Hepatocyte (in vitro differentiated cells): ENCODE data around the gene TRAPPC11. TPM values are rescaled to one million over a fixed set of nuclear protein-coding genes. Genes with fewer than 3 reads are reported as not detected.

Experiments
- DNase-seq: peaks from one replicate; pipeline ENCODE4 v3.0.0-alpha.2; 2016; ENCODE audit warnings: low spot score
- H2AFZ ChIP-seq: fragments of 200-600 bp; sonication (generic); 2 replicates; pipeline ENCODE4 v1.6.0; 2016; ENCODE audit warnings: antibody characterized with exemption, mild to moderate bottlenecking
- H3K27ac ChIP-seq: fragments of 200-600 bp; sonication (generic); 2 replicates; pipeline ENCODE4 v1.5.1; 2016; ENCODE audit warnings: mild to moderate bottlenecking
- H3K27me3 ChIP-seq: fragments of 200-600 bp; sonication (generic); 2 replicates; pipeline ENCODE4 v1.6.1; 2016
- H3K36me3 ChIP-seq: fragments of 200-600 bp; sonication (generic); replicated peaks from 2 replicates; pipeline ENCODE4 v1.5.1; 2016; ENCODE audit warnings: low read depth; ENCODE audit not compliant: insufficient read depth
- H3K4me1 ChIP-seq: fragments of 200-600 bp; sonication (generic); 2 replicates; pipeline ENCODE4 v1.5.1; 2016; ENCODE audit warnings: mild to moderate bottlenecking, moderate library complexity; ENCODE audit not compliant: insufficient read depth
- H3K4me2 ChIP-seq: fragments of 200-600 bp; sonication (generic); 2 replicates; pipeline ENCODE4 v1.6.0; 2016
- H3K4me3 ChIP-seq: fragments of 200-600 bp; sonication (generic); 2 replicates; pipeline ENCODE4 v1.5.1; 2016; ENCODE audit warnings: mild to moderate bottlenecking
- H3K79me2 ChIP-seq: fragments of 200-600 bp; sonication (generic); 2 replicates; pipeline ENCODE4 v1.6.0; 2017; ENCODE audit warnings: mild to moderate bottlenecking
- H3K9me2 ChIP-seq: fragments of 200-600 bp; sonication (generic); replicated peaks from 2 replicates; pipeline ENCODE4 v1.6.0; 2017; ENCODE audit warnings: mild to moderate bottlenecking; ENCODE audit not compliant: insufficient read depth
- H3K9me3 ChIP-seq: fragments of 200-600 bp; sonication (generic); 2 replicates; pipeline ENCODE4 v1.5.1; 2016; ENCODE audit warnings: low read depth, mild to moderate bottlenecking
- H4K20me1 ChIP-seq: fragments of 200-600 bp; sonication (generic); 2 replicates; pipeline ENCODE4 v1.6.0; 2016; ENCODE audit warnings: mild to moderate bottlenecking; ENCODE audit not compliant: insufficient read depth, poor library complexity, severe bottlenecking
- EZH2 ChIP-seq: fragments of 200-600 bp; sonication (generic); IDR thresholded peaks from 2 replicates; pipeline ENCODE4 v1.6.1; 2016; ENCODE audit warnings: antibody characterized with exemption, mild to moderate bottlenecking, borderline replicate concordance
- EZH2phosphoT487 ChIP-seq: fragments of 200-600 bp; sonication (generic); IDR thresholded peaks from one replicate; pipeline ENCODE4 v1.6.1; 2018; ENCODE audit warnings: antibody characterized with exemption, mild to moderate bottlenecking, low read depth, moderate library complexity; ENCODE audit not compliant: unreplicated experiment, severe bottlenecking
- WGBS: methylation state at CpG from one replicate; pipeline ENCODE4 v1.1.6; 2016; ENCODE audit warnings: low lambda C conversion rate; ENCODE audit errors: missing lambda C conversion rate; 5-methylcytosine and 5-hydroxymethylcytosine counted together
- polyA plus RNA-seq: library from polyadenylated mRNA; unstranded; fragments of >200 nt; fragmentation: Nextera tagmentation; extraction: Ambion mirVana; gene quantifications from 2 replicates; pipeline ENCODE4 v1.2.1, GENCODE V29; 2016
- total RNA-seq: library from RNA; depleted of rRNA; stranded (reverse); fragments of >200 nt; gene quantifications from 2 replicates; pipeline ENCODE4 v1.2.3, GENCODE V29; 2014
- TF ChIP-seq, protein P1 (sequence below): fragments of 200-600 bp; sonication (generic); IDR thresholded peaks from 2 replicates; pipeline ENCODE4 v1.5.1; 2016; ENCODE audit warnings: antibody characterized with exemption, mild to moderate bottlenecking; ENCODE audit not compliant: poor library complexity

TRAPPC11 gene
- total and polyA plus RNA-seq, 2 experiments from 2014 or later: 13.8 to 29.0 TPM

DNA sequence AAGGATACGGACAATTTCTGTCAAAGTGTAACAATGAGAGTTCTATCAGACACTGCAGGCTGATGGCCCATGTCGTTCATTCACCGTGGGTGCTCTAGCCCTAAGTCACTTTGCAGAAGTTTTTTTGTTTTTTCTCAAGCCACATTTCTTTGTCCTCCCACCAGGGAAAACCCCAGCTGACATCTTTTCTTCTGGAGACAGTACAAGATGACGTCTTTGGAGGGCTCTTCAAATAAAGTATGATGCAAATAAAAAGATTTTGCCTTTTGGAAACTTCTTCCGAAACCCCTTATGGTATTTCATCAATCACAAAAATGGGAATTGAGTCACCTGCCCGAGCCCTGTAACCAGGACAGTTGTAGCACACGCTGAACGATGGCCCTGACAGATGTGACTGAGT lies 73.2 kb downstream of the TRAPPC11 start:
- Histone ChIP-seq H3K27ac (no peak overlapping the region), H3K79me2 (no peaks in the 10 kb centered on the region), H4K20me1 (no peaks in the 10 kb centered on the region), H3K9me2 (no peaks in the 10 kb centered on the region), H2AFZ (no peak overlapping the region), H3K4me3 (no peak overlapping the region), H3K9me3 (no peaks in the 10 kb centered on the region), H3K4me1 (no peaks in the 10 kb centered on the region), H3K4me2 (no peak overlapping the region), H3K27me3 (no peaks in the 10 kb centered on the region), H3K36me3 (no peaks in the 10 kb centered on the region)
- no peak for DNase-seq
- TF ChIP-seq EZH2phosphoT487 (no peak), EZH2 (no peak)
- TF ChIP-seq, protein P1, sequence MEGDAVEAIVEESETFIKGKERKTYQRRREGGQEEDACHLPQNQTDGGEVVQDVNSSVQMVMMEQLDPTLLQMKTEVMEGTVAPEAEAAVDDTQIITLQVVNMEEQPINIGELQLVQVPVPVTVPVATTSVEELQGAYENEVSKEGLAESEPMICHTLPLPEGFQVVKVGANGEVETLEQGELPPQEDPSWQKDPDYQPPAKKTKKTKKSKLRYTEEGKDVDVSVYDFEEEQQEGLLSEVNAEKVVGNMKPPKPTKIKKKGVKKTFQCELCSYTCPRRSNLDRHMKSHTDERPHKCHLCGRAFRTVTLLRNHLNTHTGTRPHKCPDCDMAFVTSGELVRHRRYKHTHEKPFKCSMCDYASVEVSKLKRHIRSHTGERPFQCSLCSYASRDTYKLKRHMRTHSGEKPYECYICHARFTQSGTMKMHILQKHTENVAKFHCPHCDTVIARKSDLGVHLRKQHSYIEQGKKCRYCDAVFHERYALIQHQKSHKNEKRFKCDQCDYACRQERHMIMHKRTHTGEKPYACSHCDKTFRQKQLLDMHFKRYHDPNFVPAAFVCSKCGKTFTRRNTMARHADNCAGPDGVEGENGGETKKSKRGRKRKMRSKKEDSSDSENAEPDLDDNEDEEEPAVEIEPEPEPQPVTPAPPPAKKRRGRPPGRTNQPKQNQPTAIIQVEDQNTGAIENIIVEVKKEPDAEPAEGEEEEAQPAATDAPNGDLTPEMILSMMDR: no peak
- WGBS: 93% methylated on average over 8 of the region's 8 CpGs

DNA sequence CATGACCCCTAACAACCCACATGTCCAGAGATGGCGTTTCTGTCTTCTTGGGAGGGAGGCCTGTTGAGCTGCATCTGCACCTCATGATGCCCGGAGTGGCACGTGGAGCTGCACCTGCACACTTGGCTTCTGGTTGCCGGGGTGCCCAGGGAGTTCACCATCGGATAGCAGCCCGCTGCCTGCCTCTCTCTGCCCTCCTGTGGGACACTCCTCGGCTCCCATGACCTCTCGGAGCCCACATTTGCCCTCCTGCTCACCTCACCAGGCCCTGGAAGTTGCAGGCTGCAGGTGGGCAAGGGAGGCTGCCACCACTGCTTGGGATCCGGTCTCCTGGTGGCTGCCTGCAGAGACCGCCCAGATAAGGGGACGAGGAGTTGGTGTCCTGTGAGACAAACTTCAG lies 74.1 kb downstream of the TRAPPC11 start:
- H3K79me2 ChIP-seq: no peaks in the 10 kb centered on the region
- H3K27ac ChIP-seq: no peak overlapping the region
- WGBS: 88% methylated on average over 11 of the region's 11 CpGs
- no peaks in the 10 kb centered on the region for H3K4me1 ChIP-seq
- DNase-seq: no peak
- H3K9me2 ChIP-seq: no peaks in the 10 kb centered on the region
- no peak overlapping the region for H3K4me3 ChIP-seq
- H2AFZ ChIP-seq: no peak overlapping the region
- no peaks in the 10 kb centered on the region for H4K20me1 ChIP-seq
- TF ChIP-seq, protein P1: no peak
- TF ChIP-seq EZH2: no peak
- TF ChIP-seq EZH2phosphoT487: no peak
- no peak overlapping the region for H3K4me2 ChIP-seq
- H3K9me3 ChIP-seq: no peaks in the 10 kb centered on the region
- H3K27me3 ChIP-seq: no peaks in the 10 kb centered on the region
- H3K36me3 ChIP-seq: no peaks in the 10 kb centered on the region

DNA sequence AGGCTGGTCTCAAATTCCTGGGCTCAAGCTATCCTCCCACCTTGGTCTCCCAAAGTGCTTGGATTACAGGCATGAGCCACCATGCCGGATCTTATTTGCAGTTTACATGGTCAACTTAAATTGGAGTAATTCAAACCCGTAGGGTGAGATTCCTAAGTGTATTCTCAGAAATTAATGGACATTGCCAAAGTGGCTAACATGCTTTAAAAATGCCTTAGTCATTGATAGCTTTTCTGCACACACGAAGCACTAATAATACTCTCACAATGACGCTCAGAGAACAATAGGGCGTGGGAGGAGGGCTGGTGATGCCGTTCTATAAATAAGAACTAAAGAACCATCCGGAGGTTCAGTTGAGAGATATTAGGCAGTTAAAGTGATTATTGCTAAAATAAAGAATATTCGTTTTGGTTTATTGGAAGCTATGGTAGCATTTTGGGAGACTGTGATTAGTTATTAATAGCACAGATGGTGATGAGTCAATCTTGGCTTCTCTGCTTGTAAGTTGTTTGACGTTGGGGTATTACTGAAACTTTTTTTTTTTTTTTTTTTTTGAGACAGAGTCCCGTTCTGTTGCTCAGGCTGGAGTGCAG lies 79.1 kb downstream of the TRAPPC11 start:
- no peak overlapping the region for H3K27ac ChIP-seq
- H3K36me3 ChIP-seq: no peaks in the 10 kb centered on the region
- TF ChIP-seq, protein P1: no peak
- no peak for TF ChIP-seq EZH2
- TF ChIP-seq EZH2phosphoT487: no peak
- H3K4me2 ChIP-seq: no peak overlapping the region
- H3K4me1 ChIP-seq: no peaks in the 10 kb centered on the region
- 79% methylated on average over 10 of the region's 10 CpGs for WGBS
- no peaks in the 10 kb centered on the region for H3K27me3 ChIP-seq
- no peaks in the 10 kb centered on the region for H3K9me3 ChIP-seq
- no peaks in the 10 kb centered on the region for H3K79me2 ChIP-seq
- H4K20me1 ChIP-seq: no peaks in the 10 kb centered on the region
- H3K4me3 ChIP-seq: no peak overlapping the region
- no peak for DNase-seq
- no peak overlapping the region for H2AFZ ChIP-seq
- no peaks in the 10 kb centered on the region for H3K9me2 ChIP-seq
